H1 (cell line): ENCODE data around the gene SOS1. TPM values are rescaled to one million over a fixed set of nuclear protein-coding genes. Genes with fewer than 3 reads are reported as not detected.

ENCODE experiments used
- CTCF ChIA-PET: fragments of 300-600 bp; sonication (Branson Sonifier 250); formaldehyde crosslinking; loops from one replicate; lab custom pipeline; 2021; ENCODE audit not compliant: partially characterized antibody; lab: Charles Lee
- POLR2A ChIA-PET: fragments of 300-600 bp; sonication (Branson Sonifier 250); formaldehyde crosslinking; loops from one replicate; lab custom pipeline; 2021; ENCODE audit warnings: inconsistent platforms; ENCODE audit not compliant: partially characterized antibody; lab: Charles Lee
- DNase-seq, 2 experiments: peaks; one replicate each; pipeline versions ENCODE4 v3.0.0 to v3.0.0-alpha.2; 2010 to 2022; ENCODE audit warnings: low spot score in 2 of 2, low read depth in 1 of 2, mixed read lengths in 1 of 2
- FAIRE-seq: peaks from 2 replicates; lab custom pipeline; 2011; peaks lifted over from hg19 to GRCh38; lab: Jason Lieb, UNC
- H2AFZ ChIP-seq: 2 replicates; pipeline ENCODE4 v1.8.1; 2012; ENCODE audit warnings: low read length, inconsistent platforms
- H2AK5ac ChIP-seq: 2 replicates; pipeline ENCODE4 v1.6.1; 2013; ENCODE audit warnings: low read depth, low read length
- H2BK120ac ChIP-seq: replicated peaks from 2 replicates; pipeline ENCODE3; 2013; ENCODE audit warnings: low read depth, low read length, inconsistent platforms
- H2BK12ac ChIP-seq: 2 replicates; pipeline ENCODE4 v1.6.1; 2013; ENCODE audit warnings: low read depth, low read length
- H2BK15ac ChIP-seq: 2 replicates; pipeline ENCODE4 v1.6.1; 2013; ENCODE audit warnings: low read length
- H2BK20ac ChIP-seq: 2 replicates; pipeline ENCODE4 v1.6.1; 2013; ENCODE audit warnings: low read length
- H2BK5ac ChIP-seq: 2 replicates; pipeline ENCODE4 v1.6.1; 2013; ENCODE audit warnings: low read depth, low read length
- H3K14ac ChIP-seq: 2 replicates; pipeline ENCODE4 v1.6.1; 2013; ENCODE audit warnings: inconsistent platforms; ENCODE audit not compliant: insufficient read length
- H3K18ac ChIP-seq: 2 replicates; pipeline ENCODE4 v1.6.1; 2013; ENCODE audit warnings: low read length; ENCODE audit errors: extremely low read depth
- H3K23ac ChIP-seq: 2 replicates; pipeline ENCODE4 v1.6.1; 2013; ENCODE audit warnings: inconsistent platforms; ENCODE audit not compliant: insufficient read length
- H3K23me2 ChIP-seq: 2 replicates; pipeline ENCODE4 v1.6.1; 2013; ENCODE audit warnings: low read depth, low read length
- H3K27ac ChIP-seq: 2 replicates; pipeline ENCODE4 v1.6.1; 2011; ENCODE audit warnings: low read depth, low read length, inconsistent platforms
- H3K27me3 ChIP-seq, 4 experiments: replicated peaks in 1 of 4; 1 replicate in 1 of 4; 2 replicates in 3 of 4; pipeline versions ENCODE4 v1.6.1 to v1.8.1; 2011 to 2013; ENCODE audit warnings: low read length in 3 of 4, mild to moderate bottlenecking in 3 of 4, inconsistent platforms in 2 of 4, mixed read lengths in 2 of 4, moderate library complexity in 1 of 4; ENCODE audit not compliant: control insufficient read depth in 3 of 4, insufficient read depth in 3 of 4; ENCODE audit errors: extremely low read depth in 1 of 4
- H3K36me3 ChIP-seq, 4 experiments: 2 replicates each; pipeline versions ENCODE4 v1.6.1 to v1.8.1; 2011 to 2013; ENCODE audit warnings: mild to moderate bottlenecking in 4 of 4, low read length in 3 of 4, moderate library complexity in 2 of 4, control low read depth in 1 of 4, inconsistent platforms in 1 of 4; ENCODE audit not compliant: insufficient read depth in 4 of 4, control insufficient read depth in 2 of 4
- H3K4ac ChIP-seq: replicated peaks from 2 replicates; pipeline ENCODE3; 2013; ENCODE audit warnings: low read length, low read depth, mixed read lengths, inconsistent platforms; ENCODE audit not compliant: insufficient read length
- H3K4me1 ChIP-seq, 4 experiments: replicated peaks in 1 of 4; 1 replicate in 1 of 4; 2 replicates in 3 of 4; pipeline versions ENCODE4 v1.6.1 to v1.8.1; 2011 to 2013; ENCODE audit warnings: low read length in 3 of 4, inconsistent platforms in 2 of 4, mixed read lengths in 1 of 4; ENCODE audit not compliant: insufficient read depth in 4 of 4, control insufficient read depth in 3 of 4
- H3K4me2 ChIP-seq, 2 experiments: 2 replicates each; pipeline versions ENCODE4 v1.6.1 to v1.8.1; 2011 to 2013; ENCODE audit warnings: low read depth in 2 of 2, low read length in 2 of 2, control low read depth in 1 of 2, inconsistent platforms in 1 of 2, mild to moderate bottlenecking in 1 of 2; ENCODE audit not compliant: insufficient read depth in 1 of 2
- H3K4me3 ChIP-seq, 4 experiments: fragments of 200-600, 300-600 bp in 1 of 4; sonication (generic), shearing (Covaris generic), sonication (Bioruptor Twin) in 1 of 4; 2 replicates each; pipeline versions ENCODE4 v1.5.1 to v1.8.1; 2011 to 2016; ENCODE audit warnings: low read length in 4 of 4, low read depth in 3 of 4, control low read depth in 2 of 4, inconsistent platforms in 2 of 4, mild to moderate bottlenecking in 2 of 4, mixed read lengths in 1 of 4, moderate library complexity in 1 of 4; ENCODE audit not compliant: insufficient read depth in 2 of 4; ENCODE audit errors: extremely low read depth in 1 of 4
- H3K56ac ChIP-seq: replicated peaks from 2 replicates; pipeline ENCODE3; 2013; ENCODE audit warnings: low read depth, mild to moderate bottlenecking, mixed read lengths, low read length, inconsistent platforms; ENCODE audit not compliant: insufficient read length
- H3K79me1 ChIP-seq: 2 replicates; pipeline ENCODE4 v1.6.1; 2013; ENCODE audit warnings: low read depth, low read length, control low read depth
- H3K79me2 ChIP-seq, 2 experiments: 2 replicates each; pipeline versions ENCODE4 v1.6.1 to v1.8.1; 2012 to 2013; ENCODE audit warnings: low read length in 2 of 2, mild to moderate bottlenecking in 2 of 2, inconsistent platforms in 1 of 2; ENCODE audit not compliant: insufficient read depth in 2 of 2, control insufficient read depth in 1 of 2
- H3K9ac ChIP-seq, 4 experiments: replicated peaks in 1 of 4; 1 replicate in 1 of 4; 2 replicates in 3 of 4; pipeline versions ENCODE4 v1.6.1 to v1.8.1; 2011 to 2013; ENCODE audit warnings: low read depth in 3 of 4, low read length in 3 of 4, control low read depth in 2 of 4, mild to moderate bottlenecking in 2 of 4, moderate library complexity in 2 of 4, inconsistent platforms in 1 of 4; ENCODE audit errors: extremely low read depth in 1 of 4
- H3K9me3 ChIP-seq, 2 experiments: 2 replicates each; pipeline versions ENCODE4 v1.6.1 to v1.8.1; 2012 to 2013; ENCODE audit warnings: mild to moderate bottlenecking in 2 of 2, moderate library complexity in 2 of 2, control low read depth in 1 of 2, inconsistent platforms in 1 of 2, low read depth in 1 of 2, low read length in 1 of 2, mixed read lengths in 1 of 2; ENCODE audit not compliant: insufficient read depth in 2 of 2
- H4K20me1 ChIP-seq, 2 experiments: replicated peaks in 1 of 2; 2 replicates each; pipeline versions ENCODE3 to v1.8.1; 2011 to 2013; ENCODE audit warnings: inconsistent platforms in 2 of 2, low read length in 2 of 2, mild to moderate bottlenecking in 1 of 2; ENCODE audit not compliant: insufficient read depth in 2 of 2, control insufficient read depth in 1 of 2
- H4K5ac ChIP-seq: 2 replicates; pipeline ENCODE4 v1.6.1; 2013; ENCODE audit warnings: low read length, low read depth, mixed read lengths, inconsistent platforms; ENCODE audit not compliant: insufficient read length
- H4K8ac ChIP-seq: 2 replicates; pipeline ENCODE4 v1.8.0; 2013; ENCODE audit warnings: mild to moderate bottlenecking, moderate library complexity, low read length, inconsistent platforms; ENCODE audit not compliant: insufficient read depth; ENCODE audit errors: extremely low read depth
- H4K91ac ChIP-seq: replicated peaks from 2 replicates; pipeline ENCODE3; 2013; ENCODE audit warnings: low read length, mixed read lengths, inconsistent platforms; ENCODE audit not compliant: insufficient read length
- CEBPB ChIP-seq: IDR thresholded peaks from 2 replicates; pipeline ENCODE4 v1.6.1; 2012; ENCODE audit warnings: low read depth, low read length
- CHD2 ChIP-seq: IDR thresholded peaks from 2 replicates; pipeline ENCODE4 v1.6.1; 2012; ENCODE audit warnings: low read length, improper control_type of control experiment
- EP300 ChIP-seq, 2 experiments: IDR thresholded peaks; 1 replicate in 1 of 2; 2 replicates in 1 of 2; pipeline ENCODE4 v1.6.1; 2011 to 2012; ENCODE audit warnings: low read depth in 2 of 2, low read length in 2 of 2, mild to moderate bottlenecking in 2 of 2, borderline replicate concordance in 1 of 2, inconsistent platforms in 1 of 2, moderate library complexity in 1 of 2
- POLR2A ChIP-seq, 2 experiments: IDR thresholded peaks; 1 replicate in 1 of 2; 2 replicates in 1 of 2; pipeline ENCODE4 v1.6.1; 2011; ENCODE audit warnings: low read depth in 2 of 2, low read length in 2 of 2, mild to moderate bottlenecking in 2 of 2; ENCODE audit errors: control extremely low read depth in 1 of 2
- RBBP5 ChIP-seq: IDR thresholded peaks from 2 replicates; pipeline ENCODE4 v1.7.1; 2012; ENCODE audit warnings: low read depth, mild to moderate bottlenecking, inconsistent platforms, low read length, moderate library complexity, borderline replicate concordance
- RNF2 ChIP-seq: fragments of 200-900, 300-1000 bp; sonication (generic); IDR thresholded peaks from 2 replicates; pipeline ENCODE4 v1.7.1; 2016; ENCODE audit warnings: borderline replicate concordance, low read depth, mild to moderate bottlenecking, antibody characterized with exemption, low read length; ENCODE audit not compliant: poor library complexity, severe bottlenecking; ENCODE audit errors: missing control alignments
- SAP30 ChIP-seq: fragments of 300-600 bp; sonication (generic); IDR thresholded peaks from 2 replicates; pipeline ENCODE4 v1.7.1; 2012; ENCODE audit warnings: low read length, moderate library complexity, mild to moderate bottlenecking, inconsistent platforms; ENCODE audit not compliant: insufficient read depth, insufficient replicate concordance
- SIRT6 ChIP-seq: IDR thresholded peaks from one replicate; pipeline ENCODE4 v1.7.1; 2012; ENCODE audit warnings: low read length, inconsistent platforms
- SP1 ChIP-seq: IDR thresholded peaks from 2 replicates; pipeline ENCODE4 v1.6.1; 2011; ENCODE audit warnings: low read depth, low read length
- TAF7 ChIP-seq: optimal IDR thresholded peaks from 2 replicates; pipeline ENCODE3; 2011; ENCODE audit warnings: low read depth, mild to moderate bottlenecking, inconsistent platforms, low read length, moderate library complexity, borderline replicate concordance
- TBP ChIP-seq: IDR thresholded peaks from 2 replicates; pipeline ENCODE4 v1.6.1; 2011; ENCODE audit warnings: low read depth, low read length, improper control_type of control experiment
- TCF12 ChIP-seq: IDR thresholded peaks from 2 replicates; pipeline ENCODE4 v1.6.1; 2011; ENCODE audit warnings: low read depth, mild to moderate bottlenecking, low read length
- USF2 ChIP-seq: IDR thresholded peaks from 2 replicates; pipeline ENCODE4 v1.6.1; 2011; ENCODE audit warnings: low read length, improper control_type of control experiment
- ZNF274 ChIP-seq: IDR thresholded peaks from 2 replicates; pipeline ENCODE4 v1.7.0; 2012; ENCODE audit warnings: low read length, borderline replicate concordance; ENCODE audit errors: extremely low read depth
- WGBS, 2 experiments: shearing (Covaris generic) in 1 of 2; methylation state at CpG; one replicate each; pipeline versions ENCODE4 v1.1.6 to v1.1.7; 2013 to 2015; ENCODE audit warnings: low lambda C conversion rate in 2 of 2, mixed read lengths in 2 of 2, inconsistent platforms in 1 of 2, low coverage in 1 of 2, missing lambda C conversion rate in 1 of 2; ENCODE audit not compliant: insufficient replicate concordance in 2 of 2, insufficient coverage in 1 of 2, insufficient read length in 1 of 2; ENCODE audit errors: extremely low coverage in 1 of 2, missing lambda C conversion rate in 1 of 2; 5-methylcytosine and 5-hydroxymethylcytosine counted together
- polyA plus RNA-seq, 7 experiments: library from polyadenylated mRNA; depleted of rRNA in 3 of 7; stranded (reverse) in 5 of 7; unstranded in 2 of 7; fragments of >200 nt in 5 of 7; fragments of 200-250 nt in 2 of 7; gene quantifications; 1 replicate in 5 of 7; 2 replicates in 1 of 7; 4 replicates in 1 of 7; pipeline versions ENCODE4 v1.2.1 to v1.2.3, GENCODE V29; 2011 to 2013; ENCODE audit warnings: missing spikeins in 2 of 7, mixed read lengths in 2 of 7
- total RNA-seq: library from RNA; stranded (reverse); fragmentation: NEBNext Ultra II Directional; extraction: Animal tissue kit (Norgen Biotek cat#: 25700); gene quantifications from 2 replicates; pipeline ENCODE4 v1.2.1, GENCODE V29; 2021

The SOS1 gene
- total and polyA plus RNA-seq, 2 of the 8 experiments (the other 6 are each of a cell fraction or from before 2014, with no cell fraction given), result 25.7 to 27.0 TPM

- peaks cover 0 to 4% (median 0%) of the 10 kb centered on the region in 4 experiments; a peak in 1 of 7 replicates for H3K4me1 ChIP-seq
- no peak overlapping the region for H2BK15ac ChIP-seq
- H3K27ac ChIP-seq, result no peak overlapping the region
- H3K23ac ChIP-seq, result no peak overlapping the region
- no peak overlapping the region for H2AFZ ChIP-seq
- no peak overlapping the region for H2BK20ac ChIP-seq
- no peak overlapping the region for H2AK5ac ChIP-seq
- DNase-seq (no peak), FAIRE-seq (no peak)
- H4K20me1 ChIP-seq, result no peaks in the 10 kb centered on the region
- H4K8ac ChIP-seq, result no peak overlapping the region
- 79% methylated on average over 2 of the region's 2 CpGs; no CpG with 5 or more reads in 1 of the 2 experiments for WGBS, 2 experiments
- H3K23me2 ChIP-seq, result no peaks in the 10 kb centered on the region
- H3K18ac ChIP-seq, result no peak overlapping the region
- no peak overlapping the region for H2BK5ac ChIP-seq
- H3K36me3 ChIP-seq, result no peaks in the 10 kb centered on the region
- H3K9ac ChIP-seq, result no peak overlapping the region
- no peak overlapping the region for H4K91ac ChIP-seq
- H3K9me3 ChIP-seq, result no peaks in the 10 kb centered on the region
- no peak overlapping the region for H2BK120ac ChIP-seq
- H3K79me1 ChIP-seq, result no peaks in the 10 kb centered on the region
- no peak overlapping the region for H3K56ac ChIP-seq
- no peak overlapping the region for H3K4me3 ChIP-seq
- no peak overlapping the region for H3K14ac ChIP-seq
- H3K4ac ChIP-seq, result no peak overlapping the region
- ChIA-PET CTCF (no interaction called here), POLR2A (no interaction called here)
- H3K27me3 ChIP-seq, result no peaks in the 10 kb centered on the region
- H4K5ac ChIP-seq, result no peak overlapping the region
- H3K4me2 ChIP-seq, result no peak overlapping the region
- no peaks in the 10 kb centered on the region for H3K79me2 ChIP-seq
- H2BK12ac ChIP-seq, result no peak overlapping the region
- TF ChIP-seq CHD2 (no peak), CEBPB (no peak), RBBP5 (no peak), TBP (no peak), POLR2A (IDR thresholded peaks at IDR 0.05; ENCODE audit: control extremely low read depth in 1 of 2, low read depth in 2 of 2, low read length in 2 of 2) (no peak), SAP30 (no peak), SP1 (no peak), TAF7 (no peak), SIRT6 (no peak), EP300 (IDR thresholded peaks at IDR 0.05; ENCODE audit: borderline replicate concordance in 1 of 2, low read depth in 2 of 2, low read length in 2 of 2) (no peak), USF2 (no peak), TCF12 (no peak), RNF2 (no peak), ZNF274 (no peak)
Measured at GRCh38 chr2:39152504-39152903, 31.7 kb upstream of the SOS1 start.
